Liver (tissue), 9 donors: ENCODE results near the gene CCNC. TPM values are rescaled to one million over a fixed set of nuclear protein-coding genes. Genes with fewer than 3 reads are reported as not detected.

Experiments used
- DNase-seq: peaks from one replicate; pipeline ENCODE4 v3.0.0-alpha.2; 2017; ENCODE audit warnings: low spot score
- H3K27ac ChIP-seq, 2 donors: one replicate each; pipeline ENCODE4 v1.7.0; 2013; ENCODE audit warnings: inconsistent platforms in 2 of 2, low read length in 2 of 2, control low read depth in 1 of 2, low read depth in 1 of 2, mild to moderate bottlenecking in 1 of 2
- H3K27me3 ChIP-seq, 4 donors: one replicate each; pipeline versions ENCODE4 v1.6.1 to v1.7.0; 2013; ENCODE audit warnings: low read length in 3 of 4, inconsistent platforms in 1 of 4, mild to moderate bottlenecking in 1 of 4, moderate library complexity in 1 of 4; ENCODE audit not compliant: control insufficient read depth in 4 of 4, insufficient read depth in 4 of 4
- H3K36me3 ChIP-seq, 4 donors: one replicate each; pipeline versions ENCODE4 v1.6.1 to v1.7.0; 2013; ENCODE audit warnings: low read length in 3 of 4, mild to moderate bottlenecking in 3 of 4, low read depth in 1 of 4, moderate library complexity in 1 of 4; ENCODE audit not compliant: control insufficient read depth in 4 of 4, insufficient read depth in 3 of 4
- H3K4me1 ChIP-seq, 4 donors: one replicate each; pipeline versions ENCODE4 v1.6.1 to v1.7.0; 2013; ENCODE audit warnings: low read length in 3 of 4, mild to moderate bottlenecking in 3 of 4, moderate library complexity in 1 of 4; ENCODE audit not compliant: control insufficient read depth in 4 of 4, insufficient read depth in 4 of 4
- H3K4me3 ChIP-seq, 3 donors: one replicate each; pipeline versions ENCODE4 v1.6.1 to v1.7.0; 2013; ENCODE audit warnings: low read length in 3 of 3, control low read depth in 1 of 3, low read depth in 1 of 3, mild to moderate bottlenecking in 1 of 3
- H3K9ac ChIP-seq, 2 donors: one replicate each; pipeline ENCODE4 v1.7.0; 2013; ENCODE audit warnings: low read length in 2 of 2, mild to moderate bottlenecking in 2 of 2, moderate library complexity in 2 of 2, control low read depth in 1 of 2, low read depth in 1 of 2
- H3K9me3 ChIP-seq, 4 donors: one replicate each; pipeline versions ENCODE4 v1.6.1 to v1.7.0; 2013; ENCODE audit warnings: low read length in 3 of 4; ENCODE audit not compliant: control insufficient read depth in 4 of 4
- EGR1 ChIP-seq, 2 donors: IDR thresholded peaks; 2 replicates each; pipeline ENCODE4 v1.6.1; 2016 to 2018; ENCODE audit warnings: antibody characterized with exemption in 2 of 2, low read depth in 2 of 2
- FOXA1 ChIP-seq: IDR thresholded peaks from 2 replicates; pipeline ENCODE4 v1.6.1; 2016; ENCODE audit warnings: antibody characterized with exemption
- FOXA2 ChIP-seq: IDR thresholded peaks from 2 replicates; pipeline ENCODE4 v1.6.1; 2016; ENCODE audit warnings: antibody characterized with exemption
- GABPA ChIP-seq, 2 donors: IDR thresholded peaks in 1 of 2; conservative IDR thresholded peaks in 1 of 2; 2 replicates each; pipeline ENCODE4 v1.6.1; 2016; ENCODE audit warnings: antibody characterized with exemption in 2 of 2, mild to moderate bottlenecking in 1 of 2, moderate library complexity in 1 of 2
- HNF4G ChIP-seq: IDR thresholded peaks from 2 replicates; pipeline ENCODE4 v1.6.1; 2016; ENCODE audit warnings: antibody characterized with exemption
- JUND ChIP-seq, 2 donors: IDR thresholded peaks; 2 replicates each; pipeline ENCODE4 v1.6.1; 2016; ENCODE audit warnings: antibody characterized with exemption in 2 of 2
- NR2F2 ChIP-seq: IDR thresholded peaks from 2 replicates; pipeline ENCODE4 v1.6.1; 2016; ENCODE audit warnings: antibody characterized with exemption
- RAD21 ChIP-seq, 2 donors: IDR thresholded peaks; 2 replicates each; pipeline ENCODE4 v1.6.1; 2016; ENCODE audit warnings: antibody characterized with exemption in 2 of 2, mild to moderate bottlenecking in 2 of 2
- SP1 ChIP-seq: IDR thresholded peaks from 2 replicates; pipeline ENCODE4 v1.6.1; 2018; ENCODE audit warnings: antibody characterized with exemption, mild to moderate bottlenecking
- TAF1 ChIP-seq: conservative IDR thresholded peaks from 2 replicates; pipeline ENCODE4 v1.6.1; 2016; ENCODE audit warnings: antibody characterized with exemption, mild to moderate bottlenecking
- YY1 ChIP-seq: IDR thresholded peaks from 2 replicates; pipeline ENCODE4 v1.6.1; 2016; ENCODE audit warnings: antibody characterized with exemption, mild to moderate bottlenecking
- WGBS: extraction: QIAGEN DNeasy Blood & Tissue Kit; methylation state at CpG from one replicate; pipeline ENCODE4 v1.1.7; 2013; 5-methylcytosine and 5-hydroxymethylcytosine counted together
- polyA plus RNA-seq, 2 donors: library from polyadenylated mRNA; stranded (reverse) in 1 of 2; unstranded in 1 of 2; fragments of 200-250 nt in 1 of 2; fragments of >200 nt in 1 of 2; fragmentation: Nextera tagmentation in 1 of 2; extraction: Ambion mirVana in 1 of 2; gene quantifications; one replicate each; pipeline versions ENCODE4 v1.2.1 to v1.2.3, GENCODE V29; 2013 to 2015
- total RNA-seq, 2 donors: library from RNA; depleted of rRNA; stranded (reverse); fragments of >200 nt; gene quantifications; one replicate each; pipeline ENCODE4 v1.2.3, GENCODE V29; 2014
- TF ChIP-seq, protein P1 (sequence below): IDR thresholded peaks from 2 replicates; pipeline ENCODE4 v1.6.1; 2016; ENCODE audit warnings: antibody characterized with exemption, mild to moderate bottlenecking
- TF ChIP-seq, protein P2 (sequence below): IDR thresholded peaks from 2 replicates; pipeline ENCODE4 v1.6.1; 2016; ENCODE audit warnings: antibody characterized with exemption
- TF ChIP-seq, protein P3 (sequence below): fragments of 150-350 bp; IDR thresholded peaks from 2 replicates; pipeline ENCODE4 v1.5.1; 2017; ENCODE audit warnings: improper control_type of control experiment, low read depth, low read length; ENCODE audit not compliant: missing input control
- TF ChIP-seq, protein P4 (sequence below): IDR thresholded peaks from 2 replicates; pipeline ENCODE4 v1.6.1; 2016; ENCODE audit warnings: antibody characterized with exemption
- donor health status: healthy.
- donor health status: healthy.
- donor health status: healthy.
- donor health status: healthy.
- donor health status: healthy.

Gene CCNC
- total and polyA plus RNA-seq, 4 donors: 32.9 to 80.7 (median 47.8) TPM

DNA sequence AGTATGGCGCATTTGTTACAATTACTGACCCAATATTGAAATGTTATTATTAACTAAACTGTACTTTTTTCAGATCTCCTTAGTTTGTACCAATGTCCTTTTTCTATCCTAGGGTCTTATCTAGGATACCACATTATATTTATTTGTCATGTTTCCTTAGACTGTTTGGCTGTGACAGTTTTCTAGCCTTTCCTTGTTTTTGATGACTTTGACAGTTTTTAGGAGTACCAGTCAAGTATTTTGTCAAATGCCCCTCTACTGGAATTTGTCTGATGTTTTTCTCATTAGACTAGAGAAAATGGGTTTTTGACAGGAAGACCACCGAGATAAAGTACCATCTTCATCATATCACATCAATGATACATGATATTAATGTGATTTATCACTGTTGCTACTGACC, 14.6 kb downstream of the CCNC start:
- peaks cover 0 to 30% (median 17%) of the 10 kb centered on the region in 4 donors for H3K36me3 ChIP-seq
- H3K4me3 ChIP-seq: no peak overlapping the region
- H3K27me3 ChIP-seq: no peaks in the 10 kb centered on the region
- 98% methylated on average over 2 of the region's 2 CpGs for WGBS
- H3K9ac ChIP-seq: no peak overlapping the region
- no peak overlapping the region for H3K27ac ChIP-seq
- TF ChIP-seq, protein P1, sequence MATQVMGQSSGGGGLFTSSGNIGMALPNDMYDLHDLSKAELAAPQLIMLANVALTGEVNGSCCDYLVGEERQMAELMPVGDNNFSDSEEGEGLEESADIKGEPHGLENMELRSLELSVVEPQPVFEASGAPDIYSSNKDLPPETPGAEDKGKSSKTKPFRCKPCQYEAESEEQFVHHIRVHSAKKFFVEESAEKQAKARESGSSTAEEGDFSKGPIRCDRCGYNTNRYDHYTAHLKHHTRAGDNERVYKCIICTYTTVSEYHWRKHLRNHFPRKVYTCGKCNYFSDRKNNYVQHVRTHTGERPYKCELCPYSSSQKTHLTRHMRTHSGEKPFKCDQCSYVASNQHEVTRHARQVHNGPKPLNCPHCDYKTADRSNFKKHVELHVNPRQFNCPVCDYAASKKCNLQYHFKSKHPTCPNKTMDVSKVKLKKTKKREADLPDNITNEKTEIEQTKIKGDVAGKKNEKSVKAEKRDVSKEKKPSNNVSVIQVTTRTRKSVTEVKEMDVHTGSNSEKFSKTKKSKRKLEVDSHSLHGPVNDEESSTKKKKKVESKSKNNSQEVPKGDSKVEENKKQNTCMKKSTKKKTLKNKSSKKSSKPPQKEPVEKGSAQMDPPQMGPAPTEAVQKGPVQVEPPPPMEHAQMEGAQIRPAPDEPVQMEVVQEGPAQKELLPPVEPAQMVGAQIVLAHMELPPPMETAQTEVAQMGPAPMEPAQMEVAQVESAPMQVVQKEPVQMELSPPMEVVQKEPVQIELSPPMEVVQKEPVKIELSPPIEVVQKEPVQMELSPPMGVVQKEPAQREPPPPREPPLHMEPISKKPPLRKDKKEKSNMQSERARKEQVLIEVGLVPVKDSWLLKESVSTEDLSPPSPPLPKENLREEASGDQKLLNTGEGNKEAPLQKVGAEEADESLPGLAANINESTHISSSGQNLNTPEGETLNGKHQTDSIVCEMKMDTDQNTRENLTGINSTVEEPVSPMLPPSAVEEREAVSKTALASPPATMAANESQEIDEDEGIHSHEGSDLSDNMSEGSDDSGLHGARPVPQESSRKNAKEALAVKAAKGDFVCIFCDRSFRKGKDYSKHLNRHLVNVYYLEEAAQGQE: no peak
- TF ChIP-seq EGR1 (IDR thresholded peaks at IDR 0.05; ENCODE audit: low read depth in 2 of 2) (no peak), NR2F2 (no peak), TAF1 (no peak), HNF4G (no peak), YY1 (no peak), FOXA2 (no peak), SP1 (no peak), FOXA1 (no peak), GABPA (IDR thresholded peaks at IDR 0.05 in 1 of 2, conservative IDR thresholded peaks at IDR 0.05 in 1 of 2) (no peak), RAD21 (IDR thresholded peaks at IDR 0.05) (no peak)
- TF ChIP-seq, protein P2, sequence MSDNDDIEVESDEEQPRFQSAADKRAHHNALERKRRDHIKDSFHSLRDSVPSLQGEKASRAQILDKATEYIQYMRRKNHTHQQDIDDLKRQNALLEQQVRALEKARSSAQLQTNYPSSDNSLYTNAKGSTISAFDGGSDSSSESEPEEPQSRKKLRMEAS: no peak
- TF ChIP-seq, protein P3, sequence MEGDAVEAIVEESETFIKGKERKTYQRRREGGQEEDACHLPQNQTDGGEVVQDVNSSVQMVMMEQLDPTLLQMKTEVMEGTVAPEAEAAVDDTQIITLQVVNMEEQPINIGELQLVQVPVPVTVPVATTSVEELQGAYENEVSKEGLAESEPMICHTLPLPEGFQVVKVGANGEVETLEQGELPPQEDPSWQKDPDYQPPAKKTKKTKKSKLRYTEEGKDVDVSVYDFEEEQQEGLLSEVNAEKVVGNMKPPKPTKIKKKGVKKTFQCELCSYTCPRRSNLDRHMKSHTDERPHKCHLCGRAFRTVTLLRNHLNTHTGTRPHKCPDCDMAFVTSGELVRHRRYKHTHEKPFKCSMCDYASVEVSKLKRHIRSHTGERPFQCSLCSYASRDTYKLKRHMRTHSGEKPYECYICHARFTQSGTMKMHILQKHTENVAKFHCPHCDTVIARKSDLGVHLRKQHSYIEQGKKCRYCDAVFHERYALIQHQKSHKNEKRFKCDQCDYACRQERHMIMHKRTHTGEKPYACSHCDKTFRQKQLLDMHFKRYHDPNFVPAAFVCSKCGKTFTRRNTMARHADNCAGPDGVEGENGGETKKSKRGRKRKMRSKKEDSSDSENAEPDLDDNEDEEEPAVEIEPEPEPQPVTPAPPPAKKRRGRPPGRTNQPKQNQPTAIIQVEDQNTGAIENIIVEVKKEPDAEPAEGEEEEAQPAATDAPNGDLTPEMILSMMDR: no peak
- TF ChIP-seq, protein P4, sequence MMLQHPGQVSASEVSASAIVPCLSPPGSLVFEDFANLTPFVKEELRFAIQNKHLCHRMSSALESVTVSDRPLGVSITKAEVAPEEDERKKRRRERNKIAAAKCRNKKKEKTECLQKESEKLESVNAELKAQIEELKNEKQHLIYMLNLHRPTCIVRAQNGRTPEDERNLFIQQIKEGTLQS: no peak
- H3K4me1 ChIP-seq: no peaks in the 10 kb centered on the region
- DNase-seq: no peak
- no peaks in the 10 kb centered on the region for H3K9me3 ChIP-seq

DNA sequence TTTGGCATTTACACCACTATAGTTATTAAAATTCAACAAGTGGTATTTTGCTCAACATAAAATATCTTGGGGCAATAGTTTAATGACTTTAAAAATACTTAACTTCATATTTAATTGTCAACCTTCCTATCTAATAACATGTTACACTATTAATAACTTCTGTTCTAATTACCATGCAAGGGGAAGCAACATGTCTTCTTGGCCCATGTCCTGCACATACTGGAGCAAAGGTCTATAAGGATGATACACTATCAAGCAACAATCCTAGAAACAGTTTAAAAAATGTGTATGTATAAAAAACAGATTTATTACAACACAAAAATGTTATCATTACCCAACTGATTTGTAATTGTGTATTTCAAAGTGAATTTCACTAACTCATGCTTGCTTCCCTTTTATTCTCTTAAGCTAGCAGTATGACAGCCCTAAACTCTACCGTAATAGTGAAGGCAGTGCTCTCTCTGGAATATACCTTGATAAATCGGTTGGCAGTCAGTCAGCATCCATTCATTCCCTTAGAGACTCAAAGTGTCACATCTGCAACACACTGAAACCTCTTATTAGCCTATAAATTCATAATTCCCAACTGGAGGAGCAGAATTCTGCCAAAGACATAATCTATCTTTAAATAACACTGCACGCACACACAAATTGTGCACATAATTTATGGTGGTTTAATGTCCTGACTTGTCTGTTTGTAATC, 18.3 kb downstream of the CCNC start:
- TF ChIP-seq JUND (IDR thresholded peaks at IDR 0.05): no peak
- no peak for TF ChIP-seq YY1
- no peak for TF ChIP-seq GABPA (IDR thresholded peaks at IDR 0.05 in 1 of 2, conservative IDR thresholded peaks at IDR 0.05 in 1 of 2)
- TF ChIP-seq, protein P4: no peak
- TF ChIP-seq FOXA1: no peak
- TF ChIP-seq HNF4G: no peak

More for the DNA sequence above, 18.3 kb downstream of the CCNC start:
- Histone ChIP-seq H3K36me3 (peaks cover 5 to 26% (median 15%) of the 10 kb centered on the region in 4 donors), H3K9ac (no peak overlapping the region), H3K4me3 (no peak overlapping the region), H3K27me3 (no peaks in the 10 kb centered on the region), H3K4me1 (no peaks in the 10 kb centered on the region), H3K9me3 (no peaks in the 10 kb centered on the region), H3K27ac (no peak overlapping the region)
- DNase-seq: no peak
- 97% methylated on average over 3 of the region's 3 CpGs for WGBS
